Esophagus muscularis mucosa (tissue), 4 donors: ENCODE data around the gene ABI1. TPM values are rescaled to one million over a fixed set of nuclear protein-coding genes. Genes with fewer than 3 reads are reported as not detected.

Experiments used
- DNase-seq: peaks from one replicate; pipeline ENCODE4 v3.0.0-alpha.2; 2017; ENCODE audit errors: extremely low spot score
- H3K27ac ChIP-seq, 4 donors: fragments of 200-600 bp; sonication (generic); replicated peaks in 1 of 4; 1 replicate in 3 of 4; 2 replicates in 1 of 4; pipeline ENCODE4 v1.5.1; 2016 to 2019; ENCODE audit warnings: mild to moderate bottlenecking in 1 of 4
- H3K27me3 ChIP-seq, 4 donors: fragments of 200-600 bp; sonication (generic); one replicate each; pipeline versions ENCODE4 v1.5.1 to v1.6.0; 2016 to 2019
- H3K36me3 ChIP-seq, 4 donors: fragments of 200-600 bp; sonication (generic); one replicate each; pipeline ENCODE4 v1.5.1; 2016 to 2019
- H3K4me1 ChIP-seq, 4 donors: fragments of 200-600 bp; sonication (generic); one replicate each; pipeline ENCODE4 v1.5.1; 2016 to 2019
- H3K4me3 ChIP-seq, 4 donors: fragments of 200-600 bp; sonication (generic); 1 replicate in 2 of 4; 2 replicates in 2 of 4; pipeline ENCODE4 v1.5.1; 2016 to 2019; ENCODE audit warnings: mild to moderate bottlenecking in 4 of 4, moderate library complexity in 1 of 4
- H3K9me3 ChIP-seq, 4 donors: fragments of 200-600 bp; sonication (generic); 1 replicate in 3 of 4; 2 replicates in 1 of 4; pipeline ENCODE4 v1.5.1; 2016 to 2019
- CTCF ChIP-seq, 3 experiments: fragments of 200-600 bp in 2 of 3; fragments of 450-650 bp in 1 of 3; sonication (generic) in 2 of 3; IDR thresholded peaks; one replicate each; pipeline ENCODE4 v1.5.1; 2017 to 2019; ENCODE audit warnings: antibody characterized with exemption in 3 of 3, mild to moderate bottlenecking in 2 of 3, moderate library complexity in 1 of 3
- EP300 ChIP-seq: sonication (generic); formaldehyde crosslinking; IDR thresholded peaks from one replicate; pipeline ENCODE4 v1.6.1; 2017; ENCODE audit warnings: antibody characterized with exemption
- POLR2A ChIP-seq: fragments of 450-650 bp; IDR thresholded peaks from one replicate; pipeline ENCODE4 v1.6.1; 2017; ENCODE audit warnings: antibody characterized with exemption, moderate library complexity, mild to moderate bottlenecking, low read depth
- POLR2AphosphoS5 ChIP-seq, 2 donors: sonication (generic); formaldehyde crosslinking; IDR thresholded peaks; one replicate each; pipeline ENCODE4 v1.6.1; 2017; ENCODE audit warnings: antibody characterized with exemption in 2 of 2
- WGBS: methylation state at CpG from one replicate; pipeline ENCODE4 v1.1.5; 2018; 5-methylcytosine and 5-hydroxymethylcytosine counted together
- intact Hi-C: fragments of 100-400 bp; cut with DNase I; formaldehyde crosslinking; loops from one replicate; pipeline ENCODE4 v1.15.1; 2023
- total RNA-seq, 4 donors: library from RNA; depleted of rRNA; stranded (reverse); fragments of >200 nt; gene quantifications; one replicate each; pipeline versions ENCODE4 v1.1.0 to v1.2.1, GENCODE V29; 2016

The ABI1 gene
- total RNA-seq, 4 donors from 2014 or later = 37.4 to 57.7 (median 43.5) TPM

- no peak overlapping the region for H3K27ac ChIP-seq
- H3K9me3 ChIP-seq = no peaks in the 10 kb centered on the region
- intact Hi-C loops = no loop called here
- TF ChIP-seq EP300 (no peak), POLR2AphosphoS5 (IDR thresholded peaks at IDR 0.05) (no peak), POLR2A (no peak)
- 93% methylated on average over 2 of the region's 2 CpGs for WGBS
- H3K4me3 ChIP-seq = no peak overlapping the region
- DNase-seq = no peak
- H3K27me3 ChIP-seq = no peaks in the 10 kb centered on the region
- no peaks in the 10 kb centered on the region for H3K4me1 ChIP-seq
- H3K36me3 ChIP-seq = peaks cover 5 to 69% (median 47%) of the 10 kb centered on the region in 4 donors
These were observed 117.7 kb downstream of the ABI1 start for GRCh38 chr10:26743091-26743490.

GRCh38 chr10:26741368-26741767 is 119.4 kb downstream of the ABI1 start:
- peaks cover under 1 to 63% (median 49%) of the 10 kb centered on the region in 4 donors for H3K36me3 ChIP-seq
- TF ChIP-seq POLR2AphosphoS5 (IDR thresholded peaks at IDR 0.05) (no peak), POLR2A (no peak), CTCF (IDR thresholded peaks at IDR 0.05) (no peak), EP300 (no peak)
- intact Hi-C loops = no loop called here
- 97% methylated on average over 4 of the region's 4 CpGs for WGBS
- H3K4me1 ChIP-seq = peaks cover 0 to 3% (median 0%) of the 10 kb centered on the region in 4 donors
- DNase-seq = no peak
- no peak overlapping the region for H3K4me3 ChIP-seq
- H3K9me3 ChIP-seq = no peaks in the 10 kb centered on the region
- H3K27ac ChIP-seq = no peak overlapping the region
- H3K27me3 ChIP-seq = no peaks in the 10 kb centered on the region

DNA sequence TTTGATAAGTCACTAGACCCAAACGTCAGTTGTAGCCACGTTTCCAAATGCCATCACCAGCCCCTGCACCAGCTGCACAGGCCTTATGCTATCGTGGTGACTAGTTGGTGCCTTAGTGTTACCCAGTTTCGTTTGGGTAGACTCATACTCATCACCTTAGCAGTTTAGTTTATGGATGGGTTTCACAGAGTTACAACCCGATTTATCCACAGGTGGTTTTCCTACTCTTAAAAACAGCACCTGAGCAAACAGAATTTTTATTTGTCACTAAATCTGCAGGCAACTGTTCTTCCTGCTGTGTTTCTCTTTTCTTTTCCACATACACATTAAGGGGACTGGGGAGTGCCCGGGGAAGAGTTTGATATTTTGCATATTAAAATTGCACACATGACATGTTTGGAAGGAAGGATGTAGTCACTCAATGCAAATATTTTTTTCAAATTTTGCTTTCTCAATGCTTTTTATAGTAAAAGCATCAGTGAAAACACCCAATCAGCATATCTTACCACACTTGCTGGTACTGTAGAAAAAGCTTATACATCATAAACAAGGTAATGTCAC is 121.6 kb downstream of the ABI1 start:
- DNase-seq = no peak

DNA sequence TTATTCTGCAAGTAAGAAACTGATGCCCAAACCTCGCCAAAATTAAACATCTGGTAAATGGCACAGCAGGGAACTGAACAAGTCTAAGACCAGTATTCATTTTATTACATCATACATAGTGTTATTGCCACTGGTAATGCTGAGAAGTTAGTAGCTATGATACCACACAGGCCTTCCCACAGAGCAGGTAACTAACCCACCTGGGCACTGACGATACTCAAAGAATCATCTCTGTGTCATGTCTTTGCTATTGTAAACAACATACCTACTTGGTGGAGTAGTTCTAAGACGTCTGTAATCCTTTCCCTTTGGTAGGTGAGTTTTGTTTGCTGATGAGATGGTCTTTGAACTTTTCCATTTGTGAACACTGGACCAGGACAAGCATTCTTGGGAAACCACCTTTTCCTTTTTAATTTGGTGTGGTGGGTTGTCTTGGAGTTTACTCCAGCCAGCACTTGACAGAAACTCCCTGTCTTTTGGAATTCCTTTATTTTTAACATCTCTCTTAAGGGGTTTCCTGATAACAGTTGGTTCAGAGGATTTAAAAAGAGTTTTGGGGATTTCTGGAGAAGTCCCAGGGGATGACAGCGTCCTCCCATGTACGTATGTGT is 122.4 kb downstream of the ABI1 start:
- TF ChIP-seq POLR2A (no peak), CTCF (IDR thresholded peaks at IDR 0.05) (no peak), POLR2AphosphoS5 (IDR thresholded peaks at IDR 0.05) (no peak), EP300 (no peak)
- Histone ChIP-seq H3K4me3 (no peak overlapping the region), H3K27ac (no peak overlapping the region), H3K27me3 (no peaks in the 10 kb centered on the region), H3K9me3 (no peaks in the 10 kb centered on the region), H3K36me3 (peaks cover 0 to 60% (median 48%) of the 10 kb centered on the region in 4 donors), H3K4me1 (peaks cover 0 to 3% (median 0%) of the 10 kb centered on the region in 4 donors)
- intact Hi-C loops = no loop called here
- DNase-seq = no peak
- 80% methylated on average over 5 of the region's 5 CpGs for WGBS

More for the DNA sequence above, 121.6 kb downstream of the ABI1 start:
- TF ChIP-seq POLR2A (no peak), EP300 (no peak), POLR2AphosphoS5 (IDR thresholded peaks at IDR 0.05) (no peak)
- intact Hi-C loops = no loop called here
- Histone ChIP-seq H3K4me3 (no peak overlapping the region), H3K36me3 (peaks cover 0 to 61% (median 48%) of the 10 kb centered on the region in 4 donors), H3K27me3 (no peaks in the 10 kb centered on the region), H3K4me1 (peaks cover 0 to 3% (median 0%) of the 10 kb centered on the region in 4 donors), H3K27ac (no peak overlapping the region), H3K9me3 (no peaks in the 10 kb centered on the region)
- WGBS = 85% methylated on average over 6 of the region's 6 CpGs

DNA sequence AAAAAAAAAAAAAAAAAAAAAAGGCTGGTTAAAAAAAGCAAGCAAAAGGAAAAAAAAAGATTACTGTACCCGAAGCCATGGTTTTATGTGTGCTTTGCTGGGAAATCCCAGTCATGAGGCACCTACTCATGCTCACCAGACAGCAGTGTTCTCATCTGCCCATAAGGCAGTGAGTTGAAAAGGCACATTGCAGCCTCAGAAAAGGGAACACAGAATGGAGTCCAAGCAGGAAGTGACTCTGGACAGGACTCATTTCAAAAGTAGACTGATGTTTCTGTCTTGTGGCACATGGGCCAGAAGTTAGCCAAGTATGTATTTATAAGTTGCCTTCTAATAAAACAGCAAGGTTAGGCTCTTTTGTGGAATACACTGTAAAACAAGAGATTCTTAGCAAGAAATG is 123.0 kb downstream of the ABI1 start:
- Histone ChIP-seq H3K36me3 (peaks cover 0 to 57% (median 46%) of the 10 kb centered on the region in 4 donors), H3K9me3 (no peaks in the 10 kb centered on the region), H3K4me3 (no peak overlapping the region), H3K27me3 (no peaks in the 10 kb centered on the region), H3K27ac (no peak overlapping the region), H3K4me1 (peaks cover 0 to 3% (median 0%) of the 10 kb centered on the region in 4 donors)
- no peak for TF ChIP-seq CTCF (IDR thresholded peaks at IDR 0.05)
- no peak for TF ChIP-seq POLR2A
- intact Hi-C loops = no loop called here
- no peak for DNase-seq
- WGBS = 50% methylated on average over 1 of the region's 1 CpG
